ENCODE results near the gene SMIM29.

The SMIM29 gene

DNA sequence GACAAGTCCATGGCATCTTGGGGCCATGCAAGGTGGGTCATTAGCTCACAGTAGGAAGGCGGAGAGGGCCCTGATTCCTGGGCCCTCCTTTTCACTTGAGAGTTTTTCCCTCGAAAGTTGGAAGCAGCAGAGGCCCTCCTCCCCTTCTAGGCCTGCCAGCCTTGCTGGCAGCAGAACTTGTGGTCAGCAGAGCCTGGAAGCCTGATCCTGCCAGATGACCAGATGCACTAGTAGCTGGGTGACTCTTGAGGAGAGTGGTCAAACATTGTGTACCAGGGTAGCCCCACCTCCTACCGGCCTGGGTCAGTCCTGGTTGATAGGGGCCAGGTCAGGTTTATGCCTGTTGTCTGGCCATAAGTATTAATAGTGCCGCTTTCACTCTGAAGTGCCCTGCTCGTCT lies 15.9 kb downstream of the SMIM29 start:
- Histone ChIP-seq H3K27me3 (ENCODE audit: insufficient read depth, low read length) (no peaks in the 10 kb centered on the region), H3K36me3 (ENCODE audit: insufficient read depth, low read length) (no peaks in the 10 kb centered on the region), H3K4me1 (ENCODE audit: control insufficient read depth, insufficient read depth, low read length, unreplicated experiment) (peaks cover 16% of the 10 kb centered on the region), H3K79me2 (ENCODE audit: control insufficient read depth, insufficient read depth, low read length, unreplicated experiment) (peaks cover 8% of the 10 kb centered on the region), H3K4me3 (ENCODE audit: low read depth, low read length) (no peak overlapping the region), H2AFZ (ENCODE audit: low read length, unreplicated experiment) (no peak overlapping the region), H3K27ac (ENCODE audit: low read depth, low read length) (no peak overlapping the region)

DNA sequence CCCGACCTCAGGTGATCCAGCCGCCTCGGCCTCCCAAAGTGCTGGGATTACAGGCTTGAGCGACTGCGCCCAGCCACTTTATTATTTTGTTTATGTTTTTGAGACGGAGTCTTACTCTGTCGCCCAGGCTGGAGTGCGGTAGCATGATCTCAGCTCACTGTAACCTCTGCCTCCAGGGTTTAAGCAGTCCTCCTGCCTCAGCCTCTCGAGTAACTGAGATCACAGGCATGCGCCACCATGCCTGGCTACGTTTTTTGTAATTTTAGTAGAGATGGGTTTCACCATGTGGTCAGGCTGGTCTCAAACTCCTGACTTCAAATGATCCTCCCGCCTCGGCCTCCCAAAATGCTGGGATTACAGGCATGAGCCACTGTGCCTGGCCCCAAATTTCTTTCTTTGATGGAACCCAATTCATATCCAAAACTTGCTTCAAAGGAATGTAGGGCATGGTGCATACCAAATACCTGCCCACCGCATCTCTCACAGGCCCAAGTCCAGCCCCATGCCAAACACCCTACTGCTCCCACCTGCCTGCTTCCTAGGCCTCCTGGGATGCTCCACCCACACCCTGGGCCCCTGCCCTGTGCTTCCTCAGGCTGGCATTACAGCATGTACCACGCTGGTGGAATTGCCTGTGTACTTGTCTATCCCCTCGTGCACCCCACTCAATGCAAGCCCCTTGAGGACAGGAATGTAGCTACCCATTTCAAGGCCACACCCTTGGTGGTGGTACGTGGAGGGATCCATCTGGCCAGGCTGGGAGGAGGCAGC lies 17.1 kb downstream of the SMIM29 start:
- H3K36me3 ChIP-seq (ENCODE audit: insufficient read depth, low read length), result no peaks in the 10 kb centered on the region
- H3K4me3 ChIP-seq (ENCODE audit: low read depth, low read length), result no peak overlapping the region
- H3K79me2 ChIP-seq (ENCODE audit: control insufficient read depth, insufficient read depth, low read length, unreplicated experiment), result no peaks in the 10 kb centered on the region
- H3K4me1 ChIP-seq (ENCODE audit: control insufficient read depth, insufficient read depth, low read length, unreplicated experiment), result peaks cover 17% of the 10 kb centered on the region
- H2AFZ ChIP-seq (ENCODE audit: low read length, unreplicated experiment), result no peak overlapping the region
- no peaks in the 10 kb centered on the region for H3K27me3 ChIP-seq (ENCODE audit: insufficient read depth, low read length)
- no peak overlapping the region for H3K27ac ChIP-seq (ENCODE audit: low read depth, low read length)

- no peak overlapping the region for H3K27ac ChIP-seq (ENCODE audit: low read depth, low read length)
- H3K4me1 ChIP-seq (ENCODE audit: control insufficient read depth, insufficient read depth, low read length, unreplicated experiment), result peaks cover 10% of the 10 kb centered on the region
These were observed 18.0 kb downstream of the SMIM29 start for GRCh38 chr6:34230653-34231371.

DNA sequence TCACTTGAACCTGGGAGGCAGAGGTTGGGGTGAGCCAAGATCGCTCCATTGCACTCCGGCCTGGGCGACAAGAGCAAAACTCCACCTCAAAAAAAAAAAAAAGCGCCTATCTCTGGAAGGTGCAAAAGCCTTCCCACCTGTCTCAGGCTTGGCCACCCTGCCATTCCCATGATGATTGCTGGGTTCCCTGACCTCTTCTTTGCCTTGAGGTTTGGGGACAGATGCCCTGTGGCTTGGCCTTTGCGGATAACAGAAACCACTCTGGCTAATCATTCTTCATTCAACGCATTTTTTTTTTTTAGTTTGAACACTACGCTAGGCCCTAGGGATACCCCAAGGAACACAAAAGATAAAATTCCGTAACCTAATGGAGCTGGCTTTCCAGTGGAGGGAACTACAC lies 18.9 kb downstream of the SMIM29 start:
- Histone ChIP-seq H3K27ac (ENCODE audit: low read depth, low read length) (no peak overlapping the region), H3K4me1 (ENCODE audit: control insufficient read depth, insufficient read depth, low read length, unreplicated experiment) (peaks cover 9% of the 10 kb centered on the region)

More at GRCh38 chr6:34230653-34231371, 18.0 kb downstream of the SMIM29 start:
- H3K79me2 ChIP-seq (ENCODE audit: control insufficient read depth, insufficient read depth, low read length, unreplicated experiment), result no peaks in the 10 kb centered on the region
- no peak overlapping the region for H3K4me3 ChIP-seq (ENCODE audit: low read depth, low read length)
- no peaks in the 10 kb centered on the region for H3K36me3 ChIP-seq (ENCODE audit: insufficient read depth, low read length)
- H3K27me3 ChIP-seq (ENCODE audit: insufficient read depth, low read length), result no peaks in the 10 kb centered on the region
- H2AFZ ChIP-seq (ENCODE audit: low read length, unreplicated experiment), result no peak overlapping the region

GRCh38 chr6:34227761-34228421 lies 20.9 kb downstream of the SMIM29 start:
- no peaks in the 10 kb centered on the region for H3K27me3 ChIP-seq (ENCODE audit: insufficient read depth, low read length)
- peaks cover 23% of the 10 kb centered on the region for H3K4me1 ChIP-seq (ENCODE audit: control insufficient read depth, insufficient read depth, low read length, unreplicated experiment)
- H3K79me2 ChIP-seq (ENCODE audit: control insufficient read depth, insufficient read depth, low read length, unreplicated experiment), result no peaks in the 10 kb centered on the region
- no peaks in the 10 kb centered on the region for H3K36me3 ChIP-seq (ENCODE audit: insufficient read depth, low read length)
- no peak overlapping the region for H2AFZ ChIP-seq (ENCODE audit: low read length, unreplicated experiment)
- H3K4me3 ChIP-seq (ENCODE audit: low read depth, low read length), result no peak overlapping the region
- H3K27ac ChIP-seq (ENCODE audit: low read depth, low read length), result no peak overlapping the region

More for the DNA sequence above, 18.9 kb downstream of the SMIM29 start:
- Histone ChIP-seq H2AFZ (ENCODE audit: low read length, unreplicated experiment) (no peak overlapping the region), H3K79me2 (ENCODE audit: control insufficient read depth, insufficient read depth, low read length, unreplicated experiment) (no peaks in the 10 kb centered on the region), H3K36me3 (ENCODE audit: insufficient read depth, low read length) (no peaks in the 10 kb centered on the region), H3K27me3 (ENCODE audit: insufficient read depth, low read length) (no peaks in the 10 kb centered on the region), H3K4me3 (ENCODE audit: low read depth, low read length) (no peak overlapping the region)

- Histone ChIP-seq H3K27ac (ENCODE audit: low read depth, low read length) (no peak overlapping the region), H3K36me3 (ENCODE audit: insufficient read depth, low read length) (no peaks in the 10 kb centered on the region), H2AFZ (ENCODE audit: low read length, unreplicated experiment) (no peak overlapping the region), H3K4me3 (ENCODE audit: low read depth, low read length) (no peak overlapping the region), H3K27me3 (ENCODE audit: insufficient read depth, low read length) (no peaks in the 10 kb centered on the region), H3K4me1 (ENCODE audit: control insufficient read depth, insufficient read depth, low read length, unreplicated experiment) (peaks cover 23% of the 10 kb centered on the region), H3K79me2 (ENCODE audit: control insufficient read depth, insufficient read depth, low read length, unreplicated experiment) (no peaks in the 10 kb centered on the region)
These were observed 21.8 kb downstream of the SMIM29 start for GRCh38 chr6:34226731-34227586.

DNA sequence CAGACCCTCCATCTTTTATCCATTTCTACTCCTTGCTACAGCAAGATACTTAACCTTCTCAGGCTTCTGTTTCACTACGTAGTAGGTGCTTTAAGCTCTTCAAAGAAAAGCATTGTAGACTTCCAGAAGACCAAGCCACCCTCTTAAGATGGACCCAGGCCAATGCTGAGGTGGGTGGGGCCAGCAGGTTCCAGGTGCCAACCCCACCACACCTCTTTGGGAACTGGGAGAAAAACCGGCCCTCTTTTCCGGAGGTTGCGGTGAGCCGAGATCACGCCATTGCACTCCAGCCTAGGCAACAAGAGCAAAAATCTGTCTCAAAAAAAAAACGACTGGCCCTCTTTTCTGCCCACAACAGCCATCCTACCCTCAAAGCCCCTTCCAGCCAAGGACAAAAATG lies 22.7 kb downstream of the SMIM29 start:
- Histone ChIP-seq H3K27me3 (ENCODE audit: insufficient read depth, low read length) (no peaks in the 10 kb centered on the region), H3K79me2 (ENCODE audit: control insufficient read depth, insufficient read depth, low read length, unreplicated experiment) (no peaks in the 10 kb centered on the region), H3K36me3 (ENCODE audit: insufficient read depth, low read length) (no peaks in the 10 kb centered on the region), H2AFZ (ENCODE audit: low read length, unreplicated experiment) (no peak overlapping the region), H3K4me3 (ENCODE audit: low read depth, low read length) (no peak overlapping the region), H3K4me1 (ENCODE audit: control insufficient read depth, insufficient read depth, low read length, unreplicated experiment) (peaks cover 23% of the 10 kb centered on the region), H3K27ac (ENCODE audit: low read depth, low read length) (no peak overlapping the region)

DNA sequence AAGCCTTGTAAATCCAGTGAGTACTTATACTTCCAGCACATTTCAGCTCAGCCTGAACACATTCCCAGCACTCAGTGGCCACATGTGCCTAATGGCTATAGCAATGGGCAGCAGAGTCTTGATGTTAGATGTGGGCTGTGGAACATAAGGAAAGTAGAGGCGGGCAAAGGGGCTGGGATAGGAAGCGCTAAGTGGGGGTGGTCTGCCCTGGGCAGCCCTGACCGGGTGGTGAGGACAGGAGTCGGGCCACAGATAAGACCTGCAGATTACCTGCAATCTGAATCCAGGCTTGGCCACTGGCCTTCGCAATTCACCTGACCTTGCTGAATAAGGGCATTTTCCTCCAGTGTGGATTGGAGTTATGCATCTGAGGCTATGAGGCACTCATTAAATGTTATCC lies 23.3 kb downstream of the SMIM29 start:
- Histone ChIP-seq H3K4me1 (ENCODE audit: control insufficient read depth, insufficient read depth, low read length, unreplicated experiment) (peaks cover 23% of the 10 kb centered on the region), H3K79me2 (ENCODE audit: control insufficient read depth, insufficient read depth, low read length, unreplicated experiment) (no peaks in the 10 kb centered on the region), H3K27ac (ENCODE audit: low read depth, low read length) (no peak overlapping the region), H3K27me3 (ENCODE audit: insufficient read depth, low read length) (no peaks in the 10 kb centered on the region), H3K4me3 (ENCODE audit: low read depth, low read length) (no peak overlapping the region), H3K36me3 (ENCODE audit: insufficient read depth, low read length) (no peaks in the 10 kb centered on the region), H2AFZ (ENCODE audit: low read length, unreplicated experiment) (no peak overlapping the region)

DNA sequence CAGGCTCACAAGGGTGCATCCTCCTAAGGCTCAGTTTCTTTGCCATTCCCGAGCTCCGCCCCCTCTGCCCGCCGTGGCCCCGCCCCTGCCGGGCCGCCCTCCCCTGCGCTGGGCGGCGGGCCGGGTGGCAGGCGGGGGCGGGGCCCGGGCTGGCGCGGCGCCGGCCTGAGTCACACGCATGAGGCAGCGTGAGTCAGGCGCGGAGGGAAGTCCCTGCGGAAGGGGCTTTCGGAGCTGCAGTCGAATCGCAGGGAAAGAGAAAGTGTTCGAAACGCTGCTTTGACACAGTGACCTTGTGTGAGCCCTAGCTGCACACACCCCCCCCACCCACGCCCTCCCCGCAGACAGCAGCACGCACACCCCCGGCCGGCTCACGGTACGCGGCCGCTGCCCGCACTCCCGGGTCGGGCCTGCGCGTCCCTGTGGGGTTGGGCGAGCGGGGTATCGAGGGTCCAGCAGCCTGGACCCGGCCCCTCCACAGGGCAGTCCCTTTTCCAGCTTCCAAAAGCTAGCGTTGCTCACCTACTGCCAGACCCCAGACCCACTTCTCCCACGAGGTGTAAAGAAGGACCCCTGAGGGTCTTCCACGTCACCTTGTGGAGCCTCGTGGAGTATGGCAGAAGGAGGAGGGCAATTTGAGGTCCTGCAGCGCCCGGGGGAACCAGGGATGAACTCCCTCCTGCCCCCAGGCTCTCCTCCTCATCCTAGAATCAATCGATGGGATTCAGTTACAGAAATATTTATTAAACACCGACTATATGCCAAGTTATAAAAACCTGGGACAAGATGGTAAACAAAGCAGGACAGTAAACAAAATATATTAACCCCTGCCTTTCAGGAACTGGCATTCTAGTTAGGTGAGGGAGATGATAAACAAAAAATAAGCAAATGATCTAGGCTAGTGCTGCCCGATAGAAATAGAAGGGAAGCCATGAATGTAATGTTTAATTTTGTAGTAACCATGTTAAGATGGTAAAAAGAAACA lies 24.6 kb downstream of the SMIM29 start:
- no peaks in the 10 kb centered on the region for H3K79me2 ChIP-seq (ENCODE audit: control insufficient read depth, insufficient read depth, low read length, unreplicated experiment)
- H3K27me3 ChIP-seq (ENCODE audit: insufficient read depth, low read length), result no peaks in the 10 kb centered on the region
- peak overlapping the region; percentile 87 for H3K27ac ChIP-seq (ENCODE audit: low read depth, low read length)
- no peaks in the 10 kb centered on the region for H3K36me3 ChIP-seq (ENCODE audit: insufficient read depth, low read length)
- peak overlapping the region; percentile 88 for H2AFZ ChIP-seq (ENCODE audit: low read length, unreplicated experiment)
- H3K4me1 ChIP-seq (ENCODE audit: control insufficient read depth, insufficient read depth, low read length, unreplicated experiment), result peaks cover 23% of the 10 kb centered on the region
- peak overlapping the region; percentile 78 for H3K4me3 ChIP-seq (ENCODE audit: low read depth, low read length)
